Right atrium auricular region (tissue), 2 donors: ENCODE data around the gene LIG3. TPM values are rescaled to one million over a fixed set of nuclear protein-coding genes. Genes with fewer than 3 reads are reported as not detected.
"Not testable (repeated sequence)": the region's sequence is repeated elsewhere in the genome, so short reads cannot be mapped to it uniquely, and the experiment has no call there.

Source experiments
- DNase-seq: peaks from one replicate; pipeline ENCODE4 v3.0.0-alpha.2; 2019; ENCODE audit warnings: low spot score
- H3K27ac ChIP-seq, 2 donors: fragments of 200-600 bp; sonication (generic); 1 replicate in 1 of 2; 2 replicates in 1 of 2; pipeline ENCODE4 v1.5.1; 2016 to 2019
- H3K27me3 ChIP-seq, 2 donors: fragments of 200-600 bp; sonication (generic); one replicate each; pipeline versions ENCODE4 v1.5.1 to v1.6.0; 2017 to 2019
- H3K36me3 ChIP-seq: fragments of 200-600 bp; sonication (generic); one replicate; pipeline ENCODE4 v1.5.1; 2016
- H3K4me1 ChIP-seq, 2 donors: fragments of 200-600 bp; sonication (generic); one replicate each; pipeline versions ENCODE4 v1.5.1 to v1.6.0; 2017 to 2019
- H3K4me3 ChIP-seq, 2 donors: fragments of 200-600 bp; sonication (generic); 1 replicate in 1 of 2; 2 replicates in 1 of 2; pipeline ENCODE4 v1.5.1; 2017 to 2019; ENCODE audit warnings: mild to moderate bottlenecking in 1 of 2, moderate library complexity in 1 of 2
- H3K9me3 ChIP-seq, 2 donors: fragments of 200-600 bp; sonication (generic); one replicate each; pipeline ENCODE4 v1.5.1; 2019
- total RNA-seq, 2 donors: library from RNA; depleted of rRNA; stranded (reverse); fragments of >200 nt; gene quantifications; one replicate each; pipeline ENCODE4 v1.1.0, GENCODE V29; 2016
- TF ChIP-seq, protein P1 (sequence below), 2 donors: fragments of 200-600 bp; sonication (generic); IDR thresholded peaks; one replicate each; pipeline ENCODE4 v1.5.1; 2019; ENCODE audit warnings: antibody characterized with exemption in 2 of 2

The LIG3 gene
- total RNA-seq, 2 donors from 2014 or later = 12.0 to 17.1 TPM

DNA sequence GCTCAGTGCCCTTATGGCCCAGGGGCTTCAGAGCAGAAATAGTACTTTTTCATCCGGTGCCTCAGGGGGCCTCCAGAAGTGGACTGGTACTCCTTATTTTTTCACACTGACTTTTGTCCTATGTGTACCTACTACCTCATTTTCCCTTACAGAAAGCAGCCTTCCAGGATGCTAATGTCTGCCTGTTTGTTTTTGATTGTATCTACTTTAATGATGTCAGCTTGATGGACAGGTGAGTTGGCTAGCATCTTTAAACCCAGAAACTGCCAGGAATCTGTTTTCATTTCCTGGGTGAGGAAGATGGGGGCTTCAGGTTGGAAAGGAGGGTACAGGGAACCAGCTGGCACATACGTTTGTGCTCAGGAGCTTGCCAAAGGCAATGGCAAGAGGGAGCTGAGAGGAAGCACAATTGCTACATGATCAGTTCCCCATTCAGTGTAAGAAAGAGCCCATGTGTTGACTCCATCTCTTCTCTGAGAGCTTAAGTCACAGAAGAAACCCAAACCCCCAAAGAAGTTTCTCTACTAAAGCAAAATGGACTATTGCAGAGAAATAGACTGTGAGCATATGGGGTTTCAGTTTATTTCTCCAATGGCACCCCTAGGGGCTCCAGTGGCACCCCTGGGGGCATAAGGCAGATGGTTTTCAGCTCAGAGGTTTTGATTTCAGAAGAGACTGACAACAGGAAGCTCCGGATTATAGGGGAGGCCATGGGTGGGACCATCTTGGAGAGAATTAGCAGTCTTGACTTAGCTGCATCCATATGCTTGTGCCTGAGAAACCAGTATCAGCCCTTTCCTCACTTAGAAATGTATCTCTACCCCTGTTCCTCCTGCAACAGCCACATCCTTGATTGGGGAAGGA is 16.3 kb downstream of the LIG3 start:
- H3K36me3 ChIP-seq = peaks cover 70% of the 10 kb centered on the region
- DNase-seq = no peak
- no peak overlapping the region for H3K4me3 ChIP-seq
- H3K4me1 ChIP-seq = peaks cover 0 to 20% of the 10 kb centered on the region in 2 donors
- TF ChIP-seq, protein P1, sequence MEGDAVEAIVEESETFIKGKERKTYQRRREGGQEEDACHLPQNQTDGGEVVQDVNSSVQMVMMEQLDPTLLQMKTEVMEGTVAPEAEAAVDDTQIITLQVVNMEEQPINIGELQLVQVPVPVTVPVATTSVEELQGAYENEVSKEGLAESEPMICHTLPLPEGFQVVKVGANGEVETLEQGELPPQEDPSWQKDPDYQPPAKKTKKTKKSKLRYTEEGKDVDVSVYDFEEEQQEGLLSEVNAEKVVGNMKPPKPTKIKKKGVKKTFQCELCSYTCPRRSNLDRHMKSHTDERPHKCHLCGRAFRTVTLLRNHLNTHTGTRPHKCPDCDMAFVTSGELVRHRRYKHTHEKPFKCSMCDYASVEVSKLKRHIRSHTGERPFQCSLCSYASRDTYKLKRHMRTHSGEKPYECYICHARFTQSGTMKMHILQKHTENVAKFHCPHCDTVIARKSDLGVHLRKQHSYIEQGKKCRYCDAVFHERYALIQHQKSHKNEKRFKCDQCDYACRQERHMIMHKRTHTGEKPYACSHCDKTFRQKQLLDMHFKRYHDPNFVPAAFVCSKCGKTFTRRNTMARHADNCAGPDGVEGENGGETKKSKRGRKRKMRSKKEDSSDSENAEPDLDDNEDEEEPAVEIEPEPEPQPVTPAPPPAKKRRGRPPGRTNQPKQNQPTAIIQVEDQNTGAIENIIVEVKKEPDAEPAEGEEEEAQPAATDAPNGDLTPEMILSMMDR (IDR thresholded peaks at IDR 0.05) = no peak
- no peaks in the 10 kb centered on the region for H3K27me3 ChIP-seq
- H3K27ac ChIP-seq = peak overlapping the region; percentile 46 to 76
- no peaks in the 10 kb centered on the region for H3K9me3 ChIP-seq

DNA sequence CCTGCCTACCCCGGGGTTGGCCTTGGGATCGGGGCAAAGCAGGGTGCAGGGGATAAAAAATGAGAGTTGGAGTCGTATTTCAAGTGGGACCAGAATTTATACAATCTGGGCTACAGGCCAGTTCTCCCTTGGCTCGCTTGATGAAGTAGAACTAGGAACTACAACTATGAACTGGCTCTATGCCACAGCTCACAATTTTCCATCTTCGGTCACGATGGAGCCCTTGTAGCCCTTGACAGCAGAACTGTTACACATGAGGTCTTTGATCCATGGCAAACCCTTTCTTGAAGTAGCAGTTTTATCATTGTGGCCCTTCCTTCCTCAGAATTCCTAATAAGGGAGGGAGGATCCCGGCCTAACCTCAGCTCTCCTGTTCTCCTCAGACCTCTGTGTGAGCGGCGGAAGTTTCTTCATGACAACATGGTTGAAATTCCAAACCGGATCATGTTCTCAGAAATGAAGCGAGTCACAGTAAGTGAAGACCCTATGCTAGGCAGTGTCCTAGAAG is 17.1 kb downstream of the LIG3 start:
- no peak for DNase-seq
- H3K4me3 ChIP-seq = no peak overlapping the region
- TF ChIP-seq, protein P1 (IDR thresholded peaks at IDR 0.05) = no peak
- no peaks in the 10 kb centered on the region for H3K27me3 ChIP-seq
- H3K4me1 ChIP-seq = peaks cover 0 to 20% of the 10 kb centered on the region in 2 donors
- H3K36me3 ChIP-seq = peaks cover 69% of the 10 kb centered on the region
- peak overlapping the region; percentile 46 to 76 for H3K27ac ChIP-seq
- no peaks in the 10 kb centered on the region for H3K9me3 ChIP-seq

DNA sequence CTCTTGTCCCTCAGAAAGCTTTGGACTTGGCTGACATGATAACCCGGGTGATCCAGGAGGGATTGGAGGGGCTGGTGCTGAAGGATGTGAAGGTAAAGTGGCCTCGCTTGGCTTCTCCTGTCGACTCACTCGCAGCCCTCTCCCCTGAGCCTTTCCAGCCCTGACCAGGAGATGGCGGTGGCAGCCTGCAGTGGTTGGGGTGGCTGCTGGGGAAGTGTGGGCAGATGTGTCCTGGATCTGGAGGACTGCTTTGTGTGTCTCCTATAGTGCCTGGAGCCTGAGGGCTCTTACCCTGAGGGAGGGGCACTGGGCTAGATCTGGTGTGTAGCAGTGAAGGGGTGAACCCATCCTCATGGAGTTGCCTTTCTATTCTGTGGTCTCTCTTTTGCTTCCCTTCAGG is 17.9 kb downstream of the LIG3 start:
- no peaks in the 10 kb centered on the region for H3K27me3 ChIP-seq
- peak overlapping the region; percentile 46 to 76 for H3K27ac ChIP-seq
- peaks cover 0 to 27% of the 10 kb centered on the region in 2 donors for H3K4me1 ChIP-seq
- DNase-seq = peak; percentile 76
- H3K9me3 ChIP-seq = no peaks in the 10 kb centered on the region
- TF ChIP-seq, protein P1 (IDR thresholded peaks at IDR 0.05) = peak; percentile 36 to 79
- no peak overlapping the region for H3K4me3 ChIP-seq
- H3K36me3 ChIP-seq = peaks cover 61% of the 10 kb centered on the region

DNA sequence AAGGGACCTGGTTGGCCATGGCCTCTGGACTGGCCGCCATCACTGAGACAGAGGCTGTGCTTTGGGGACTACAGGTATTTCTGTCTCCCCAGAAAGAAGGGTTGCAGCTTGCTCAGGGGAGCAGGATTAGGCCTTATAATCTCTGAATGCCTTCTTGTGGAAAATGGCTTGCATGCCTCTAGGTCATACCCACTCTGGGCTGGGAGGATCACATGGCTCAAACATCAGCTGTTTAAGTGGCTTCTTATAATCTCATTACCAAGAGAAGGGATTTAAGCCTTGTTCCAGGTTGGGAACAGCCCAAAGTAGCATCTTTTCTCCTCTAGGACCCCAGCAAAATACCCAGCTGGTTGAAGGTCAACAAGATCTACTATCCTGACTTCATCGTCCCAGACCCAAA is 19.1 kb downstream of the LIG3 start:
- DNase-seq = no peak
- peaks cover 48% of the 10 kb centered on the region for H3K36me3 ChIP-seq
- no peaks in the 10 kb centered on the region for H3K9me3 ChIP-seq
- no peak overlapping the region for H3K4me3 ChIP-seq
- H3K4me1 ChIP-seq = peaks cover 0 to 29% of the 10 kb centered on the region in 2 donors
- H3K27me3 ChIP-seq = no peaks in the 10 kb centered on the region
- TF ChIP-seq, protein P1 (IDR thresholded peaks at IDR 0.05) = no peak
- H3K27ac ChIP-seq = no peak overlapping the region

DNA sequence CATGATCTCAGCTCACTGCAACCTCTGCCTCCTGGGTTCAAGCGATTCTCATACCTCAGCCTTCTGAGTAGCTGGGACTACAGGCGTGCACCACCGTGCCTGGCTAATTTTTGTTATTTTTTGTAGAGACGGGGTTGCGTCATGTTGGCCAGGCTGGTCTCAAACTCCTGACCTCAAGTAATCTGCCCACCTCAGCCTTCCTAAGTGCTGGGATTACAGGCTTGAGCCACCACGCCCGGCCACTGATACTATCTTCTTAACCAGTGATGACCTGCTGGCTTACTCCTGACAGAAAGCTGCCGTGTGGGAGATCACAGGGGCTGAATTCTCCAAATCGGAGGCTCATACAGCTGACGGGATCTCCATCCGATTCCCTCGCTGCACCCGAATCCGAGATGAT is 20.7 kb downstream of the LIG3 start:
- H3K4me3 ChIP-seq, DNase-seq, H3K27ac ChIP-seq, H3K9me3 ChIP-seq, H3K27me3 ChIP-seq: not testable (repeated sequence)
- Histone ChIP-seq H3K4me1 (peaks cover 0 to 29% of the 10 kb centered on the region in 2 donors), H3K36me3 (peaks cover 34% of the 10 kb centered on the region)

DNA sequence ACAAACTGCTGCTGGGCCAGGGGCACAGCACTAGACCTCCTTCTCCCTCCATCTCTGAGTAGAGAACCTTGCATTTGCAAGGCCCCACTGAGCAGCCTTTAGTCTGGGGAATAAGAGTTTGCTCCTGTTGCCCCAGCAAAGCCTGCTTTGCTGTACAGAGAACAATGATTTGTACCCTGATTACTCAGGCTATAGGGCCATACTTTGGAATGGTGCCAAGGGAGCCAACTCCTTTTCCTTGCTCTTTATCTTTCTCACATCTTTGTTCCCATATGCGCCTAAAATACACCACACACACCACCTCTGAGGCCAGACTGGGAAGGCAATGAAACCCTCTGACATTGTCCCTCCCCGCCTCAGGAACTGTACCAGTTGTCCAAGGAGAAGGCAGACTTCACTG is 21.2 kb downstream of the LIG3 start:
- Histone ChIP-seq H3K27me3 (no peaks in the 10 kb centered on the region), H3K9me3 (no peaks in the 10 kb centered on the region), H3K4me1 (peaks cover 0 to 29% of the 10 kb centered on the region in 2 donors), H3K36me3 (peaks cover 33% of the 10 kb centered on the region), H3K27ac (no peak overlapping the region), H3K4me3 (no peak overlapping the region)
- TF ChIP-seq, protein P1 (IDR thresholded peaks at IDR 0.05) = no peak
- no peak for DNase-seq
